HG03565 (cell line): Measurements from ENCODE around the gene FADS1.

Experiments
- ATAC-seq: cut with Tn5 transposase; IDR thresholded peaks from one replicate; pipeline ENCODE4 v1.9.1; 2021; ENCODE audit warnings: mild to moderate bottlenecking, moderate library complexity; ENCODE audit not compliant: unreplicated experiment

FADS1 gene

DNA sequence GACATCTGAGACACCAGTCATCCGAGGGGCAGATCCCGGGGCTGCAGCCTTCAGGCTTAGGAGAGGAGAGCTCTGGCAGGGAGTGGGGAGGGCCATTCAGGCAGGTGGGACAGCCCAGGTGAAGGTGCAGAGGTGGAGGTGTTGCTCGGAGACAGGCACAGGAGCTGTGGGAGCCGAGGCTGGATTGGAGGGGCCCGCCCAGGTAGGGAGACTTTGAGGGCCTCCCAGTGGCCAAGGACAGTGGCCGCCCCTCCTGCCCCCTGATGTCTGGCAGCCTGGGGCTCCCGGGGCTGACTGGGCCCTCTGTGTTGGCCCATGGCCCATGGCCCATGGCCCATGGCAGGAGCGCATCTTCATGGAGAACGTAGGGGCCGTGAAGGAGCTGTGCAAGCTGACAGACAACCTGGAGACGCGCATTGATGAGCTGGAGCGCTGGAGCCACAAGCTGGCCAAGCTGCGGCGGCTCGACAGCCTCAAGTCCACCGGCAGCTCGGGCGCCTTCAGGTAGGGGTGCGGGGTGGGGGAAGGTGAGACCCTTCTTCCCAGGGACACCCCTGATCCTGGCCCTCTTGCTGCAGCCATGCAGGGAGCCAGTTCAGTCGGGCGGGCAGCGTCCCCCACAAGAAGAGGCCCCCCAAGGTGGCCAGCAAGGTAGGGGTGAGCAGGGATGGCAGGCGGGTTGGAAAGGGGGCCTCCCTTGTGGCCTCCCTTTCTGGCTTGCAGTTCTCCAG, 37.7 kb downstream of the FADS1 start:
- no peak for ATAC-seq

DNA sequence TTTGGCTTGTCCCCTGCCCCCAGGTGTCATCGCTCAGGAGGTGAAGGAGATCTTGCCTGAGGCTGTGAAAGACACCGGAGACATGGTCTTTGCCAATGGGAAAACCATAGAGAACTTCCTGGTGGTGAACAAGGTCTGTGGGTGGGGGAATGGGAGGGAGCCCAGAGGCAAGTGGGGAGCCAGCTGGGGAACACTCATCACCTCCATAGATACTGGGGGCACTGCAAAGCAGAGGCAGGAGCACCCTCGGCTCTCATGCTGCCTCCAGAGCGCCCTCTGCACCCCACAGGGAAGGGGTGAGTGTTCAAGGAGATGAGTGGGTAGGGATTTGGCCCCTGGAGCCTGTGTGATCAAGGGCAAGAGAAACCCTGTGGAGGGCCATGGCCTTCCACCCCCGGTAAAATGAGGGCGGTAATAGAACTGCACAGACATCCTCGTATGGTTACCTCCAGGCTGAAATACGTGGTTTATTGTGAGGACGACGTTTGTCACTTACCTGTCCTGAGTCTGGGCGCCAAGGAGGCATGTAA, 38.4 kb downstream of the FADS1 start:
- no peak for ATAC-seq

GRCh38 chr11:61777234-61778090, 39.3 kb downstream of the FADS1 start:
- ATAC-seq, result no peak

DNA sequence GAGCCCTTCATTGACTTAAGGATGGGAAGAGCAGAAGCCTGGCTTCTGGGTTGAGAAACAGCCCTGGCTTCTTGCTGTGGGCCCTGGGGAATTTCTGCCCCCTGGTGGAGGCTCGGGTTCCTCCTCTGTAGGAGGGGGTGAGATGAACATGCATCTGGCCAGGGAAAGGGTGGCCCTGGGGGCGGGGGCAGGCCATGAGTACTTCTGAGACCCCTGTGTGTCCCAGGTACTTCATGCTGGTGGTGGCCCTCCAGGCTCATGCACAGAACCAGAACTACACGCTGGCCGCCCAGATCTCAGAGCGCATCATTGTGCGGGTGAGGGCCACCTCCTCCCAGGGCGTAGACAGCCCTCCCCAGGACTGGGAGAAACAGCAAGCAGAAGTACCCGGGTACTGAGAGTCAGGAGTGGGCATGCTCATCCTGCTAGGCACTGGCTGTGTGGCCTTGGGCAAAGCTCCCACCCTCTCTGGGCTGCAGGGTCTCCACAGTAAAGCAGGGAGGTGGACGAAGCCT, 40.2 kb downstream of the FADS1 start:
- no peak for ATAC-seq

- no peak for ATAC-seq
Observed at GRCh38 chr11:61775606-61776554, 40.9 kb downstream of the FADS1 start.

GRCh38 chr11:61775106-61775505, 41.7 kb downstream of the FADS1 start:
- ATAC-seq, result no peak

GRCh38 chr11:61774411-61774810, 42.4 kb downstream of the FADS1 start:
- ATAC-seq, result no peak

DNA sequence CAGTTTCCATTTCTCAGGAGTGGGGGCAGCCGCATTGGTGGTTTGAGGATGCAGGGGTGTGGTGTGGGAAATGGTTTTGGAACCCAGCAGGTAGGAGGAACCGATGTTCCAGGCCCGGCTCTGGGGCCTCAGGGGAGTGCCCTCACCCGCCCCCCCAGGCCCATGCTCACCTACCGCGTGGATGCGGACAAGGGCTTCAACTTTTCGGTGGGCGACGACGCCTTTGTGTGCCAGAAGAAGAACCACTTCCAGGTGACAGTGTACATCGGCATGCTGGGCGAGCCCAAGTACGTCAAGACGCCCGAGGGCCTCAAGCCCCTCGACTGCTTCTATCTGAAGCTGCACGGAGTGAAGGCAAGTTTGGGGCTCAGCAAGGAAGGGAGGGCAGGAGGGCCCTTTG, 43.0 kb downstream of the FADS1 start:
- ATAC-seq, result no peak

- no peak for ATAC-seq
Observed at GRCh38 chr11:61773356-61773755, 43.4 kb downstream of the FADS1 start.

DNA sequence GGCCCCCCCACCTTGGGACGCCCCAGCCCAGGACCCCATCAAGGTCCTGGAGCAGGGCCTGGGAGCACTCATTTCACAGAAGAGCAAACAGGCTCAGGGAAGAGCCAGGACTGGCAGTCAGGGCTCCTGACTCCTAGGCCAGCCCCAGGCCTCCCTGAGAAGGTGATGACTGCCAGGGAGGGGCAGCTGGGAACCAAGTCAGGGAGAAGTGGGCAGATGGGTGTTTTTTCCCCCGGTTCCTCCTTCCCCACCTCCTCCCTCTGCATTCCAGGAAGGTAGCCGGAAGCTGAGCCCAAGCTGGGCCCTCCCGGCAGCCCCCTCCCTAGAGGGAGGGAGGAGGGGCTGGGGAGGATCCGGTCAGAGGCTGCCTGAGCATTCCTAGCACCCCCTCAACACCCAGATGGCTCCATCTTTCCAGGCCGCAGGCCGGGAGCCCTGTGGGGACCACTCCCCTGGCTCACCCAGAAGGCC, 44.8 kb downstream of the FADS1 start:
- ATAC-seq, result no peak

- no peak for ATAC-seq
Observed at GRCh38 chr11:61771195-61771894, 45.5 kb downstream of the FADS1 start.

- no peak for ATAC-seq
Observed at GRCh38 chr11:61769946-61770683, 46.7 kb downstream of the FADS1 start.

DNA sequence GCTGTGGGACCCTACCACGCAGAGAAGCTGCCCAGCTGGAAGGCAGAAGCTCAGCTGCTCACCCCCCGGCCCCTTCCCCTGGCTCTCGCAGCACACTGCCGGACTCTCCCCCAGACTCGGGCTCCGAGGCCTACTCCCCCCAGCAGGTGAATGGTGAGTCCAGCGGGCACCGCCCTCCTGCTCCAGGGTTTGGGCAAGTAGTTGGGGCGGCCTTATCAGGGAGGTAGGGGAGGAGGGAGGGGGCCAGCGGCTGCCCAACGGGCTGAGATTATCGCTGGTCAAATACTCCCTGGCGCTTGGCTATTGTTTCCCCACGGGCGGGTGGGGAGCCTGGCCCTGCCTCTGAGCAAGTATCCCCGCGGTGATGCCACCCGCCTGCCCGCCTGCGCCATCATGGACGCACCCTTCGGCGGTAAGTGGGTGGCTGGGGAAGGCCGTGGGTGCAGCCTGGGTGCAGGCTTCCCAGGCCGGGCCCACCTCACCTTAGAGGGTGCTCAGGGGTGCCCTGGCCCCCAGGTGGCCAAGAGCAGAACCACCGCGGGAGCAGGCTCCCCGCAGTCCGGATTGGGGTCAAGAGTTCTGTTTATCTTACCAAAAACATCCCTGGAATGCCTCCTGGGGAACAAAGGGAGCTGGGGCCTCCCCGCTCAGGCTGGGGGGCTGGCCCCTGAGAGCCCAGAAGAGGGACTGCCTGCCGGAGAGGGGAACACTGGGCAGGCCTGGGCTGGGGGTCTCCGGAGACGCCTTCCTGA, 47.5 kb downstream of the FADS1 start:
- no peak for ATAC-seq

GRCh38 chr11:61768376-61769076, 48.3 kb downstream of the FADS1 start:
- no peak for ATAC-seq

- ATAC-seq, result no peak
Observed at GRCh38 chr11:61766353-61766841, 50.4 kb downstream of the FADS1 start.

GRCh38 chr11:61765550-61766253, 51.1 kb downstream of the FADS1 start:
- no peak for ATAC-seq

- no peak for ATAC-seq
Observed at GRCh38 chr11:61764606-61765260, 52.1 kb downstream of the FADS1 start.
